Esophagus (tissue), 2 donors: ENCODE measurements around the gene PHACTR3. TPM values are rescaled to one million over a fixed set of nuclear protein-coding genes. Genes with fewer than 3 reads are reported as not detected.

Experiments
- H3K27ac ChIP-seq, 2 donors: one replicate each; pipeline ENCODE4 v1.5.1; 2013; ENCODE audit warnings: low read depth in 2 of 2, mild to moderate bottlenecking in 2 of 2, inconsistent platforms in 1 of 2, low read length in 1 of 2, moderate library complexity in 1 of 2
- H3K27me3 ChIP-seq, 2 donors: one replicate each; pipeline ENCODE4 v1.6.1; 2013; ENCODE audit warnings: low read length in 2 of 2, control low read depth in 1 of 2, mild to moderate bottlenecking in 1 of 2; ENCODE audit not compliant: insufficient read depth in 2 of 2, control insufficient read depth in 1 of 2
- H3K36me3 ChIP-seq, 2 donors: one replicate each; pipeline ENCODE4 v1.6.1; 2013; ENCODE audit warnings: low read length in 1 of 2; ENCODE audit not compliant: control insufficient read depth in 2 of 2, insufficient read depth in 2 of 2
- H3K4me1 ChIP-seq, 2 donors: one replicate each; pipeline ENCODE4 v1.6.1; 2013; ENCODE audit warnings: low read length in 1 of 2; ENCODE audit not compliant: control insufficient read depth in 2 of 2, insufficient read depth in 2 of 2
- H3K4me3 ChIP-seq, 2 donors: one replicate each; pipeline ENCODE4 v1.5.1; 2013; ENCODE audit warnings: low read length in 2 of 2, mild to moderate bottlenecking in 2 of 2, low read depth in 1 of 2, moderate library complexity in 1 of 2
- H3K9me3 ChIP-seq, 2 donors: one replicate each; pipeline ENCODE4 v1.6.1; 2013; ENCODE audit warnings: mild to moderate bottlenecking in 2 of 2, low read depth in 1 of 2, low read length in 1 of 2, moderate library complexity in 1 of 2; ENCODE audit not compliant: control insufficient read depth in 2 of 2, insufficient read depth in 1 of 2
- WGBS, 2 donors: extraction: QIAGEN DNeasy Blood & Tissue Kit; methylation state at CpG; one replicate each; pipeline ENCODE4 v1.1.7; 2013; 5-methylcytosine and 5-hydroxymethylcytosine counted together
- polyA plus RNA-seq, 2 donors: library from polyadenylated mRNA; stranded (reverse); fragments of 200-250 nt; gene quantifications; one replicate each; pipeline ENCODE4 v1.2.3, GENCODE V29; 2013
- donor health status: healthy with polysubstance abuse.
- donor health status: Bipolar disorder and iron deficiency.

PHACTR3 gene
- polyA plus RNA-seq, 2 donors: 0.27 to 0.83 TPM

- Histone ChIP-seq H3K27ac (no peak overlapping the region), H3K9me3 (no peaks in the 10 kb centered on the region), H3K4me3 (no peak overlapping the region), H3K27me3 (no peaks in the 10 kb centered on the region), H3K36me3 (no peaks in the 10 kb centered on the region), H3K4me1 (no peaks in the 10 kb centered on the region)
- 64 to 65% methylated on average over 9 of the region's 9 CpGs for WGBS, 2 donors
Measured at GRCh38 chr20:59670786-59671492, 66.6 kb downstream of the PHACTR3 start.

GRCh38 chr20:59671661-59672471 is 67.5 kb downstream of the PHACTR3 start:
- Histone ChIP-seq H3K36me3 (no peaks in the 10 kb centered on the region), H3K9me3 (no peaks in the 10 kb centered on the region), H3K4me1 (no peaks in the 10 kb centered on the region), H3K4me3 (no peak overlapping the region), H3K27ac (no peak overlapping the region), H3K27me3 (no peaks in the 10 kb centered on the region)
- WGBS, 2 donors: 86 to 88% methylated on average over 16 of the region's 16 CpGs

- WGBS, 2 donors: 76 to 89% methylated on average over 9 of the region's 9 CpGs
- Histone ChIP-seq H3K27ac (no peak overlapping the region), H3K27me3 (no peaks in the 10 kb centered on the region), H3K9me3 (no peaks in the 10 kb centered on the region), H3K36me3 (no peaks in the 10 kb centered on the region), H3K4me1 (no peaks in the 10 kb centered on the region), H3K4me3 (no peak overlapping the region)
Measured at GRCh38 chr20:59672576-59672975, 68.2 kb downstream of the PHACTR3 start.

DNA sequence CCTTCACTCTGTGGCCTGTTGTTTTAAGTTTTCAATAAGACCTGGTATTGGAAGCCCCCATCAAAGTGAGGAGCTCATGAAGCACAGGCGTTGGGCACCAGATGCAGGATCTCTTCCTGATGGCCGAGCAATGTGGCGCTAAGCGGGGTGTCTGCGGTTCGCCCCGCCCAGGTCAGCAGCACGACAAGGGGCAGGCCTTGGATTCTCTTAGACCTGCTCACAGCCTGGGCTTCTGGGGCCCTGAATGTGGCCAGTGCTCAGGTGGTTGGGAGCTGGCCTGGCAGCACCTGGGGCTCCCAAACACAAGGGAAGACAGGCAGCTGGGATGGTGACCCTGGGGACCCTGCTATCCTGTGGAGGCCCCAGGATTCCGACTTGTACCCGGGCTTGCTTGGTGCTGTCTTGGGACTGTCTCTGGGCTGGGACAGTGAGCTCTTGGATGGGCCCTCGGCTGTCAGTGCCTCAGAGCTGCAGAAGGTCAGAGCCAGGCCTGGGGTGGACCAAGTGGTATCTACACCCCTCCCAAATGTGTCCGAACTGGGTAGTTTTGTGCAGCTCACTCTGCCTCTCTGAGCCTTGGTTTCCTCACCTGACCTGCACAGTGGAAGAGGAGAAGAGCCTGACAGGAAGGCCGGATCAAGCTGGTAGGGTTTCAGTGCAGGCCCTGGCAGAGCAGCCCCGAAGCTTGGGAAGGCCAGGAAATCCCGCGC is 69.1 kb downstream of the PHACTR3 start:
- Histone ChIP-seq H3K9me3 (no peaks in the 10 kb centered on the region), H3K4me1 (no peaks in the 10 kb centered on the region), H3K27me3 (peaks cover 0 to 3% of the 10 kb centered on the region in 2 donors), H3K27ac (no peak overlapping the region), H3K4me3 (no peak overlapping the region), H3K36me3 (no peaks in the 10 kb centered on the region)
- WGBS, 2 donors: 84 to 89% methylated on average over 16 of the region's 16 CpGs

GRCh38 chr20:59673998-59674445 is 69.7 kb downstream of the PHACTR3 start:
- no peaks in the 10 kb centered on the region for H3K4me1 ChIP-seq
- peaks cover 0 to 3% of the 10 kb centered on the region in 2 donors for H3K27me3 ChIP-seq
- H3K4me3 ChIP-seq: no peak overlapping the region
- H3K9me3 ChIP-seq: no peaks in the 10 kb centered on the region
- H3K27ac ChIP-seq: no peak overlapping the region
- H3K36me3 ChIP-seq: no peaks in the 10 kb centered on the region
- 60 to 63% methylated on average over 10 of the region's 10 CpGs for WGBS, 2 donors

DNA sequence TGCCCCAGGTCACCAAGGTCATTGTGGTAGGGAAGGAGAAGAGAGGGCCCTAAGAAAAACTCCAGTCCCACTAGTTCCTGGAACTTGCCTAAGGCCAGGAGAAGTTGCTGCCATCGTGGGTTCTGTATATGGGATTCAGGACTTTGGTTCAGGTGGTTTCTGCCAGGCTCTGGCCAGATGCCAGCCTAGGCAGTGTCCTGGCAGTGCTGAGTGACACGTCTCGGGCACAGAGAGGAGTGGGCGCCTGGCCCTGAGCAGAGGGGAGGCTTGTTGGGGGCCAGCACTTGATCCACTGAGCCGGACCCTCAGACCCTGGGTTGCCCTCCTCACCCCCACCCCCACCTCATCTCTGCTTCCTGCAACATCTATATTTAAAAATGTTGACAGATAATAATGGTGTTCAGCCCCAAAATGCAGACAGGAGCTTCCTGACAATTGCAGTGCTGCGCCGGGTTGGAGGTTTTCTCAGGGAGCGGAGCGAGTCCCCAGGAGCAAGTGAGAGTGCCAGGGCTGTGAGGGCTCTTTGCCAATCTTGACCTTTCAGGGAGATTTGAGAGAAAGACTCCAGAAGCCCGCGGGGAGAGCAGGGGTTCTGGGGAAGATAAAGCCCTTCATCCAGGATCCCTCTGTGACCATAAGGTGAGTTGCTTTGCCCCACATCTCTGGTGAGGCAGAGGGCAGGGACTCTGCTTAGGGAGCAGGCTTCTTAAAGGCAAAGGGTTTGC is 71.9 kb downstream of the PHACTR3 start:
- WGBS, 2 donors: 53 to 58% methylated on average over 11 of the region's 11 CpGs

GRCh38 chr20:59676851-59677182 is 72.5 kb downstream of the PHACTR3 start:
- Histone ChIP-seq H3K4me1 (no peaks in the 10 kb centered on the region), H3K9me3 (no peaks in the 10 kb centered on the region), H3K36me3 (no peaks in the 10 kb centered on the region), H3K27ac (no peak overlapping the region), H3K27me3 (peaks cover 0 to 3% of the 10 kb centered on the region in 2 donors), H3K4me3 (no peak overlapping the region)
- 21 to 22% methylated on average over 4 of the region's 4 CpGs for WGBS, 2 donors

More for the DNA sequence above, 71.9 kb downstream of the PHACTR3 start:
- Histone ChIP-seq H3K27me3 (peaks cover 0 to 3% of the 10 kb centered on the region in 2 donors), H3K9me3 (no peaks in the 10 kb centered on the region), H3K4me3 (no peak overlapping the region), H3K27ac (no peak overlapping the region), H3K36me3 (no peaks in the 10 kb centered on the region), H3K4me1 (no peaks in the 10 kb centered on the region)

DNA sequence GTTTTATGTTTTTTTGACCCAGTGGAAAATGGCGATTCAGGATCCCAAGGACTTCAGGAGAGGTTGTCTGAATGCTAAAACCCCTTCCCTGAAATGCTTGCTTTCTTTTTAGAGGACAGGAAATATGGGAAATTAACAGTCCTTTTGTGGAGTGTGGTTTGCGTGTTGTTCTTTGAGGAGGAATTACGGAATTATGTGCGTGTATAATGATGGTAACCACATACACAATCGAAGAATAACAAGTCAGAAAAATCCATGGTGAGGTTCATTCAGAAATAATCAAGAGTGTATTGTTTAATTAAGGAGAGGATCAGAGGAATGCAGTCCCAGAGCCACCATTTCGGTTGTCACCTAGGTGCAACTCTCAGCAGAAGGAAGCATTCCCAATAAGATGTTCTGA is 73.2 kb downstream of the PHACTR3 start:
- WGBS, 2 donors: 75 to 78% methylated on average over 6 of the region's 6 CpGs
- Histone ChIP-seq H3K9me3 (no peaks in the 10 kb centered on the region), H3K27me3 (peaks cover 0 to 3% of the 10 kb centered on the region in 2 donors), H3K4me1 (no peaks in the 10 kb centered on the region), H3K4me3 (no peak overlapping the region), H3K27ac (no peak overlapping the region), H3K36me3 (no peaks in the 10 kb centered on the region)

GRCh38 chr20:59678288-59678687 is 73.9 kb downstream of the PHACTR3 start:
- Histone ChIP-seq H3K4me1 (no peaks in the 10 kb centered on the region), H3K27me3 (peaks cover 0 to 3% of the 10 kb centered on the region in 2 donors), H3K36me3 (no peaks in the 10 kb centered on the region), H3K9me3 (no peaks in the 10 kb centered on the region), H3K4me3 (no peak overlapping the region), H3K27ac (no peak overlapping the region)
- WGBS, 2 donors: 38 to 47% methylated on average over 9 of the region's 9 CpGs
